Activated naive CD4-positive, alpha-beta T cell treated with anti-CD3 and anti-CD28 coated beads, Interleukin-2, amount 50 U/mL, for 16 hours (primary cell): ENCODE data around the gene ARRDC2.

Source experiments
- DNase-seq: peaks from one replicate; pipeline ENCODE4 v3.0.0-alpha.2; 2020

The ARRDC2 gene

DNA sequence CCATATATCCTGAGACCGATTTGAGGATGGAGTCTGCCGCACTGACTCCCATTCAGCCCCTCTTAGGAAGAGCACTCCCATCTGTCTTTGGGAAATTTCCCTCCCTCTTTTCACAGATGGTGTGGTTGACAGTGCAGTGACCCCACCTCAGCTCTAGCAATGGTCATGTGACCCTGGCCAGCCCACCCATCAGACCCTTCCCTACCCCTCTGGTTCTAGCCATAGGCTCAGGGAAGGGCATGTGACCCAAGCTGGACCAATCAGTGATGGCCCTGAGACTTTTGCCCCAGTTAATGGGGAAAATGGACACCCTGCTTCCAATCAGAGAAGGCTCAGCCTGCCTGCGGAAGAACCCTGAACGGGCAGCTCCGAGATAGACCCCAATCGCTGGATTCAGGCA, 52.5 kb downstream of the ARRDC2 start:
- DNase-seq, result no peak

DNA sequence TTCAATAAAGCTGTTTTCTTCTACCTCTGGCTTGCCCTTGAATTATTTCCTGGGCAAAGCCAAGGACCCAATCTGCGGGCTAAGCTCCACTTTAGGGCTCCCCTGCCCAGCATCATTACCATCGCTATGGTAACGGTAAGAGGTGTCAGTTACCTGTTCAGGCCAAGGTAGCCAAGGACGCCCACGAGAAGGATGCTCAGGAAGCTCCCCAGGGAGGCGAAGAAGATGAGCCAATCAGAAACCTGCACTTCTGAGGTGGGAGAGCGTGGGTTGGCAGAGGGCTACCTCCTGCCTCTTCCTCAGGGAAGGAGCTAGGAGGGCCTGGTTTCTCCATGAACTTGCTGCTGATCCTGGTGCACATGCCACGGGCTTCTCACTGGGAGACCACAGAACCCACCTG, 54.1 kb downstream of the ARRDC2 start:
- DNase-seq, result no peak

DNA sequence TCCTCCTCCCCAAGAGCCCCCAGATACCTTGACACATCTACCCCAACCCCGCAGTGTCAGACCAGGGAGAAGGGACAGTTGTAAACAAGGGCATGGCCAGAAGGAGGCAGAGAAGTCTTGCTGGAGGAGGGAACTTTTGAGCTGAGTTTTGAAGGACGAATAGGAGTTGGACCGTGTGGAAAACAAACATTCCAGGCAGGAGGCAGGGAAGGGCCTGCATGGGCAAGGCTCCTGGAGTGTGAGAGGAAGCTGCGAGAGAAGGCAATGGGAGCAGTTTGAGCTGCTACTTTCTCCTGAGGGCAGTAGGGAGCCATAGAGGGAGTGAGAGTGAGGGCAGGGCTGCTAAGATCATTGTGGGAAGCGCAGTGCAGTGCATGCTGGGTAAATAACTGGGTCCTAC, 55.5 kb downstream of the ARRDC2 start:
- DNase-seq, result peak; percentile 50
